Adrenal gland (tissue), 12 donors: ENCODE measurements around the gene ROR1. TPM values are rescaled to one million over a fixed set of nuclear protein-coding genes. Genes with fewer than 3 reads are reported as not detected.

Source experiments
- DNase-seq, 7 donors: peaks; one replicate each; pipeline ENCODE4 v3.0.0-alpha.2; 2019 to 2020
- H3K27ac ChIP-seq, 5 donors: fragments of 200-600 bp; sonication (generic) in 4 of 5; 1 replicate in 3 of 5; 2 replicates in 2 of 5; pipeline versions ENCODE4 v1.5.1 to v1.8.0; 2016 to 2020; ENCODE audit warnings: mild to moderate bottlenecking in 1 of 5
- H3K27me3 ChIP-seq: fragments of 200-600 bp; 2 replicates; pipeline ENCODE4 v1.8.0; 2021
- H3K36me3 ChIP-seq, 2 donors: fragments of 200-600 bp; replicated peaks in 1 of 2; 1 replicate in 1 of 2; 2 replicates in 1 of 2; pipeline versions ENCODE4 v1.5.1 to v1.8.0; 2018 to 2022
- H3K4me1 ChIP-seq, 2 donors: fragments of 200-600 bp; replicated peaks in 1 of 2; 1 replicate in 1 of 2; 2 replicates in 1 of 2; pipeline versions ENCODE4 v1.5.1 to v1.8.0; 2018 to 2021
- H3K4me3 ChIP-seq, 4 donors: fragments of 200-600 bp; sonication (generic) in 3 of 4; one replicate each; pipeline ENCODE4 v1.5.1; 2016 to 2018
- H3K9me3 ChIP-seq, 3 donors: fragments of 200-600 bp; sonication (generic) in 1 of 3; replicated peaks in 1 of 3; 1 replicate in 2 of 3; 2 replicates in 1 of 3; pipeline versions ENCODE4 v1.5.1 to v1.8.0; 2016 to 2021
- CTCF ChIP-seq, 6 experiments: fragments of 450-650 bp in 4 of 6; fragments of 200-600 bp in 2 of 6; sonication (generic) in 1 of 6; IDR thresholded peaks; 1 replicate in 5 of 6; 2 replicates in 1 of 6; pipeline versions ENCODE4 v1.5.1 to v1.8.0; 2016 to 2021; ENCODE audit warnings: antibody characterized with exemption in 6 of 6, mild to moderate bottlenecking in 2 of 6, moderate library complexity in 1 of 6
- POLR2A ChIP-seq, 2 donors: fragments of 450-650 bp; IDR thresholded peaks; one replicate each; pipeline ENCODE4 v1.6.1; 2017; ENCODE audit warnings: antibody characterized with exemption in 2 of 2, mild to moderate bottlenecking in 2 of 2, moderate library complexity in 1 of 2
- WGBS, 4 donors: extraction: QIAGEN DNeasy Blood & Tissue Kit in 2 of 4; methylation state at CpG; one replicate each; pipeline versions ENCODE4 v1.1.5 to v1.1.7; 2013 to 2017; 5-methylcytosine and 5-hydroxymethylcytosine counted together
- intact Hi-C, 2 donors: fragments of 100-400 bp; cut with DNase I; formaldehyde crosslinking; loops; one replicate each; pipeline versions ENCODE4 v1.14.1 to v1.15.0; 2022 to 2023
- polyA plus RNA-seq, 3 donors: library from polyadenylated mRNA; stranded (reverse); fragments of 200-250 nt in 2 of 3; fragments of 350-450 nt in 1 of 3; fragmentation: Illumina TruSeq in 1 of 3; extraction: RNeasy Lipid Tissue Mini Kit (QIAGEN cat#74804) in 1 of 3; gene quantifications; one replicate each; pipeline ENCODE4 v1.2.3, GENCODE V29; 2013 to 2014
- total RNA-seq, 9 donors: library from RNA; depleted of rRNA in 4 of 9; stranded (reverse); fragments of >200 nt in 4 of 9; fragments of 120-200 nt in 1 of 9; fragmentation: NEBNext Ultra II Directional in 1 of 9; extraction: Animal tissue kit (Norgen Biotek cat#: 25700) in 1 of 9; gene quantifications; one replicate each; pipeline versions ENCODE4 v1.1.0 to v1.2.4, GENCODE V29; 2013 to 2023
- donor health status: healthy with polysubstance abuse.
- donor health status: Bipolar disorder and iron deficiency.
- donor health status: DM: yes; HTN: yes; CAD: no.
- donor health status: DM: no; HTN: no; CAD: no.
- donor health status: DM: no; HTN: no; CAD: no.
- donor health status: DM: yes; HTN: yes; CAD: no.

The ROR1 gene
- total and polyA plus RNA-seq, 12 donors = 0.54 to 4.6 (median 2.6) TPM

GRCh38 chr1:63902844-63903589 lies 129.2 kb downstream of the ROR1 start:
- H3K27ac ChIP-seq = no peak overlapping the region
- intact Hi-C loops = no loop called here
- no peaks in the 10 kb centered on the region for H3K36me3 ChIP-seq
- 48 to 75% (median 56%) methylated on average over 4 of the region's 4 CpGs for WGBS, 4 donors
- H3K4me3 ChIP-seq = no peak overlapping the region
- no peak for TF ChIP-seq POLR2A (IDR thresholded peaks at IDR 0.05)
- no peak for TF ChIP-seq CTCF (IDR thresholded peaks at IDR 0.05)
- H3K4me1 ChIP-seq = no peaks in the 10 kb centered on the region
- no peak for DNase-seq
- H3K27me3 ChIP-seq = no peaks in the 10 kb centered on the region
- H3K9me3 ChIP-seq = no peaks in the 10 kb centered on the region

- H3K27me3 ChIP-seq = no peaks in the 10 kb centered on the region
- no peaks in the 10 kb centered on the region for H3K4me1 ChIP-seq
- WGBS, 4 donors = 74 to 84% (median 81%) methylated on average over 5 of the region's 5 CpGs
- no peak overlapping the region for H3K4me3 ChIP-seq
- no peak for TF ChIP-seq POLR2A (IDR thresholded peaks at IDR 0.05)
- TF ChIP-seq CTCF (IDR thresholded peaks at IDR 0.05) = no peak
- H3K9me3 ChIP-seq = no peaks in the 10 kb centered on the region
- H3K36me3 ChIP-seq = no peaks in the 10 kb centered on the region
- DNase-seq = no peak
- intact Hi-C loops = no loop called here
- no peak overlapping the region for H3K27ac ChIP-seq
Measured at GRCh38 chr1:63903947-63904610, 130.3 kb downstream of the ROR1 start.

GRCh38 chr1:63904826-63905225 lies 131.0 kb downstream of the ROR1 start:
- 83 to 98% (median 95%) methylated on average over 2 of the region's 2 CpGs for WGBS, 4 donors
- Histone ChIP-seq H3K4me1 (no peaks in the 10 kb centered on the region), H3K36me3 (no peaks in the 10 kb centered on the region), H3K27me3 (no peaks in the 10 kb centered on the region), H3K27ac (no peak overlapping the region), H3K9me3 (no peaks in the 10 kb centered on the region), H3K4me3 (no peak overlapping the region)
- no peak for DNase-seq
- no peak for TF ChIP-seq CTCF (IDR thresholded peaks at IDR 0.05)
- TF ChIP-seq POLR2A (IDR thresholded peaks at IDR 0.05) = no peak
- intact Hi-C loops = no loop called here

- H3K4me3 ChIP-seq = no peak overlapping the region
- no peak for DNase-seq
- intact Hi-C loops = no loop called here
- TF ChIP-seq CTCF (IDR thresholded peaks at IDR 0.05) (no peak), POLR2A (IDR thresholded peaks at IDR 0.05) (no peak)
- H3K36me3 ChIP-seq = no peaks in the 10 kb centered on the region
- H3K9me3 ChIP-seq = no peaks in the 10 kb centered on the region
- 67 to 82% (median 75%) methylated on average over 8 of the region's 8 CpGs for WGBS, 4 donors
- no peaks in the 10 kb centered on the region for H3K27me3 ChIP-seq
- no peaks in the 10 kb centered on the region for H3K4me1 ChIP-seq
- no peak overlapping the region for H3K27ac ChIP-seq
Measured at GRCh38 chr1:63906047-63906704, 132.4 kb downstream of the ROR1 start.
